HFFc6 (cell line): ENCODE results near the gene AUH. TPM values are rescaled to one million over a fixed set of nuclear protein-coding genes. Genes with fewer than 3 reads are reported as not detected.

ENCODE experiments used
- DNase-seq: peaks from one replicate; pipeline ENCODE4 v3.0.0-alpha.2; 2018
- H3K27ac Mint-ChIP-seq: 2 replicates; pipeline ENCODE4 v1.8.0; 2020; ENCODE audit warnings: mild to moderate bottlenecking, mixed read lengths
- H3K27me3 Mint-ChIP-seq: 2 replicates; pipeline ENCODE4 v1.8.0; 2021; ENCODE audit warnings: mild to moderate bottlenecking, moderate library complexity, mixed read lengths; ENCODE audit not compliant: insufficient read depth
- H3K36me3 Mint-ChIP-seq: 2 replicates; pipeline ENCODE4 v1.8.0; 2021; ENCODE audit warnings: low read depth, mixed read lengths
- H3K4me1 Mint-ChIP-seq: 2 replicates; pipeline ENCODE4 v1.8.0; 2020; ENCODE audit warnings: low read depth, mixed read lengths
- H3K4me3 Mint-ChIP-seq: 2 replicates; pipeline ENCODE4 v1.8.0; 2020; ENCODE audit warnings: mild to moderate bottlenecking, moderate library complexity, mixed read lengths
- H3K9me3 Mint-ChIP-seq: 2 replicates; pipeline ENCODE4 v1.8.0; 2020; ENCODE audit warnings: mild to moderate bottlenecking, mixed read lengths
- total RNA-seq, 6 experiments: library from RNA; stranded (reverse); fragmentation: NEBNext Ultra II Directional; extraction: Animal tissue kit (Norgen Biotek cat#: 25700); gene quantifications; 2 replicates in 1 of 6; 3 replicates in 5 of 6; pipeline ENCODE4 v1.2.3, GENCODE V29; 2021
- TF ChIP-seq, protein P1 (sequence below): fragments of 200-600 bp; sonication (generic); IDR thresholded peaks from 2 replicates; pipeline ENCODE4 v1.5.0; 2021; ENCODE audit warnings: antibody characterized with exemption, mild to moderate bottlenecking

AUH gene
- total RNA-seq, 6 experiments from 2014 or later, result 9.8 to 11.3 (median 10.6) TPM

- DNase-seq, result no peak
- no peaks in the 10 kb centered on the region for H3K27me3 Mint-ChIP-seq
- TF ChIP-seq, protein P1, sequence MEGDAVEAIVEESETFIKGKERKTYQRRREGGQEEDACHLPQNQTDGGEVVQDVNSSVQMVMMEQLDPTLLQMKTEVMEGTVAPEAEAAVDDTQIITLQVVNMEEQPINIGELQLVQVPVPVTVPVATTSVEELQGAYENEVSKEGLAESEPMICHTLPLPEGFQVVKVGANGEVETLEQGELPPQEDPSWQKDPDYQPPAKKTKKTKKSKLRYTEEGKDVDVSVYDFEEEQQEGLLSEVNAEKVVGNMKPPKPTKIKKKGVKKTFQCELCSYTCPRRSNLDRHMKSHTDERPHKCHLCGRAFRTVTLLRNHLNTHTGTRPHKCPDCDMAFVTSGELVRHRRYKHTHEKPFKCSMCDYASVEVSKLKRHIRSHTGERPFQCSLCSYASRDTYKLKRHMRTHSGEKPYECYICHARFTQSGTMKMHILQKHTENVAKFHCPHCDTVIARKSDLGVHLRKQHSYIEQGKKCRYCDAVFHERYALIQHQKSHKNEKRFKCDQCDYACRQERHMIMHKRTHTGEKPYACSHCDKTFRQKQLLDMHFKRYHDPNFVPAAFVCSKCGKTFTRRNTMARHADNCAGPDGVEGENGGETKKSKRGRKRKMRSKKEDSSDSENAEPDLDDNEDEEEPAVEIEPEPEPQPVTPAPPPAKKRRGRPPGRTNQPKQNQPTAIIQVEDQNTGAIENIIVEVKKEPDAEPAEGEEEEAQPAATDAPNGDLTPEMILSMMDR, result no peak
- H3K4me1 Mint-ChIP-seq, result peaks cover 31% of the 10 kb centered on the region
- no peak overlapping the region for H3K4me3 Mint-ChIP-seq
- H3K27ac Mint-ChIP-seq, result no peak overlapping the region
- H3K9me3 Mint-ChIP-seq, result no peaks in the 10 kb centered on the region
- peaks cover 39% of the 10 kb centered on the region for H3K36me3 Mint-ChIP-seq
Measured at GRCh38 chr9:91298311-91298710, 63.4 kb downstream of the AUH start.

DNA sequence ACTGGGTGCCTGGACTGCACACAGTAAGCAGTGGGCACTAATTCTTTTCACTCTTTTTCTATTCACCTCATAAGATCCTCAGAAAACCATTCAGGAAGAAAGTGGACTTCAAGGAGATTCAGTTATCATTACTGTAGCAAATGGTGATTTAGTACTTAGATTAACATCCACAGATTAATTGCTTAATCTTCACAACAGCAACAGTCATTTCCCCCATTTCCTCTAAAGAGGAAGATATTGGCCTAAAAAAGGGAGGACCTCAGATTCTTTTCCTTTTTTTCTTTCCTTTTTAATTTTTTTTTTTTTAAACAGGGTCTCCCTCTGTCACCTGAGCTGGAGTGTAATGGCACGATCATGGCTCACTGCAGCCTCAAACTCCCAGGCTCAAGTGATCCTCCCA lies 64.4 kb downstream of the AUH start:
- Mint-ChIP-seq H3K4me3 (no peak overlapping the region), H3K9me3 (no peaks in the 10 kb centered on the region), H3K36me3 (peaks cover 49% of the 10 kb centered on the region), H3K27ac (no peak overlapping the region), H3K4me1 (peaks cover 21% of the 10 kb centered on the region), H3K27me3 (no peaks in the 10 kb centered on the region)
- DNase-seq, result no peak
- TF ChIP-seq, protein P1, result no peak

DNA sequence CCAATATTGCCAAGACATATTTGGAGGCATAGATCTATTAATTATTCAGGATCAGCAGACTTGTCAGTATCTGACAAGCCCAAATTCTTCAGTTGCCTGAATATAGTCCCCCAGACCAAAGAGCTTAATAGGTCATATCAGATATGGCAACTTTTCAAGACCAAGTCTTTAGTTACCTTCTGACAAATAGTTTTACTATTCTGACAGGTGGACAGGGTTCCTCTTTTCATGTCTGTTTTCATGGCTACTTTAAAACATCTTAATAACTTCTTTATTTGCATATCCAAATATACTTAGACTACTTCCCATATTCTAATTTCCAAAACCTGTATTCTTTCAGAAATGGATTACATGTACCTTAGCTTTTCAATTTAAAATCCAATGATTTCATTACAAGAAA lies 65.4 kb downstream of the AUH start:
- DNase-seq, result no peak
- TF ChIP-seq, protein P1, result no peak
- peaks cover 19% of the 10 kb centered on the region for H3K4me1 Mint-ChIP-seq
- no peaks in the 10 kb centered on the region for H3K9me3 Mint-ChIP-seq
- H3K4me3 Mint-ChIP-seq, result no peak overlapping the region
- H3K27me3 Mint-ChIP-seq, result no peaks in the 10 kb centered on the region
- H3K27ac Mint-ChIP-seq, result no peak overlapping the region
- peaks cover 55% of the 10 kb centered on the region for H3K36me3 Mint-ChIP-seq

DNA sequence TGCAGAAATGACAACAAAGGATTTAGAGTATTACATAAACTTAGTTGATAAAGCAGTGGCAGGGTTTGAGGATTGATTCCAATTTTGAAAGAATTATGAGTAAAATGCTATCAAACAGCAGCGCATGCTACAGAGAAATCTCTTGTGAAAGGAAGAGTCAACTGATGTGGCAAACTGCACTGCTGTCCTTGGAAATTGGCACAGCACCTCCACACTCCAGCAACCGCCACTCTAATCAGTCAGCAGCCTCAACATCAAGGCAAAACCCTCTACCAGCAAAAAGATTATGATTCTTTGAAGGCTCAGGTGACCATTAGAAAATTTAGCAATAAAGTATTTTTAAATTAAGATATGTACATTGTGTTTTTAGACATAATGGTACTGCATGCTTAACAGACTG lies 66.4 kb downstream of the AUH start:
- H3K36me3 Mint-ChIP-seq, result peaks cover 57% of the 10 kb centered on the region
- TF ChIP-seq, protein P1, result no peak

GRCh38 chr9:91291866-91292265 lies 69.9 kb downstream of the AUH start:
- Mint-ChIP-seq H3K4me3 (no peak overlapping the region), H3K36me3 (peaks cover 46% of the 10 kb centered on the region), H3K4me1 (peaks cover 16% of the 10 kb centered on the region), H3K27me3 (no peaks in the 10 kb centered on the region), H3K27ac (no peak overlapping the region), H3K9me3 (no peaks in the 10 kb centered on the region)
- DNase-seq, result no peak
- TF ChIP-seq, protein P1, result no peak

More for the DNA sequence above, 66.4 kb downstream of the AUH start:
- Mint-ChIP-seq H3K27ac (no peak overlapping the region), H3K9me3 (no peaks in the 10 kb centered on the region), H3K4me1 (peaks cover 19% of the 10 kb centered on the region), H3K4me3 (no peak overlapping the region), H3K27me3 (no peaks in the 10 kb centered on the region)
- no peak for DNase-seq

DNA sequence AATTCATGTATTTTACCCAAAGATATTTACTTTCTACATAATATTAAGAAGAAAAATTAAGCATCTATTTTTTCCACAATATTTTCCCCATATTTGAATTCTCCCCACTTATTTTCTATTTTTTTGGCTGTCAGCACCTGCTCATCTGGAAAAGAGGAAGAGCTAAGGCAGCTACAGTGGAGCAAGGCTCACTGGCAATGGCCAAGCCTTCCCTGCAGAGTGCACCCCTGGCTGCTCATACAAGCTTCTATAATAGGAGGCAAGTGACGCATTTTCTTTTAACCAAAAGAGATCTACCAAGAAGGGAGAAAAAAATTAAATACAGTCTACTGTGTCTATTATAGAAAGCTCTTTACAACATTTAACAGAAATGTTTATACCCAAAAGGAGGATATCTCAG lies 72.5 kb downstream of the AUH start:
- Mint-ChIP-seq H3K36me3 (peaks cover 40% of the 10 kb centered on the region), H3K27ac (no peak overlapping the region), H3K27me3 (no peaks in the 10 kb centered on the region), H3K9me3 (0 out of 2 replicates have a peak, but pooled peaks cover 2% of the 10 kb centered on the region), H3K4me1 (peaks cover 27% of the 10 kb centered on the region), H3K4me3 (no peak overlapping the region)
- TF ChIP-seq, protein P1, result no peak
- DNase-seq, result no peak
